DMS153 treated with DMSO at 0.1 percent for 48 hours (cell line): Measurements from ENCODE around the gene ADGRG1.
"Not testable (repeated sequence)": the region's sequence is repeated elsewhere in the genome, so short reads cannot be mapped to it uniquely, and the experiment has no call there.

Experiments used
- DNase-seq: peaks from one replicate; lab custom pipeline; 2025; ENCODE audit not compliant: unreplicated experiment; lab: John Stamatoyannopoulos, UW

Gene ADGRG1

DNA sequence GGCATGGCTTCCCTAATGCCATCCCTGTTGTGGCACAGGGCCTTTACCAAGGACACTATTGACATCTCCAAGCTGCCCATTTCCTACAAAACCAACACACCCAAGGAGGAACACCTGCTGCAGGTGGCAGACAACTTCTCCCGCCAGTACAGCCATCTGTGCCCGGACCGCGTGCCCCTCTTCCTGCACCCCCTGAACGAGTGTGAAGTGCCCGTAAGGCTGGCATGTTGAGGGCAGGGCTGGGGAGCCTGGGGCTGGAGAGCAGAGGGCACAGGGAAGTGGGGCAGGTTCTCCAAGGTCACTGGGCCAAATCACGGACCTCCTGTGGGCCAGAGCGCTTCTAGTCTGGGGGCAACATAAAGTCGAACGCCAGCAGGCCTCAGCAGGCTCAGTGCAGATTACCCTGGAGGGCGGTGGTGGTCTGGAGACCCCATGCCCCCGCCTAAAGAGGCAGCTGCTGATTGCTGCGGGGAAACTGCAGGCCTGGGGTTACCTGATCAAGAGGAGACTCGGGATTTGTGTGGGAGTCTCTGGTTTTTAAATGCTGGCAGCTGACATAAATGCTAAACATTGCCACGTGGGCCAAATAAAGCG is 70.5 kb downstream of the ADGRG1 start:
- DNase-seq, result no peak

DNA sequence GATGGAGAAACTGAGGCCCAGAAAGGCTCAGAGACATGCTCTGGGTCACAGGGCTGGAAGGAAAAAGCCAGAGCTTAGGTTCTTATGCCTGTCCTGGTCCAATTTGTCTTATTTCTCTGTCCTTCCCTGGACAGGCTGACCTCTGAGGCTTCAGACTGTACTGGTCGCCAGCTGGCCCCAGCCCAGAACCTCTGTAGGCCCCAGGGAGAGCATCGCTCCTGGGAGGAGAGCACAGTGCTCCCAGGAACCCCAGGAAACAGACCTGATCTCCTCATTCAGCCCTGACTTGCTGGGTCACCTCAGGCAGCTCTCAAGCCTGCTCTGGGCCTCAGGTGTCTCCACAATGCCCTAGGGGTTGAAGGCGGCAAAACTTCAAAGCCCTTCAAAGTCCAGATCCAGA is 71.1 kb downstream of the ADGRG1 start:
- DNase-seq, result no peak

GRCh38 chr16:57699899-57700298 is 71.5 kb downstream of the ADGRG1 start:
- no peak for DNase-seq

- DNase-seq, result no peak
These were observed 72.5 kb downstream of the ADGRG1 start for GRCh38 chr16:57700781-57701551.

DNA sequence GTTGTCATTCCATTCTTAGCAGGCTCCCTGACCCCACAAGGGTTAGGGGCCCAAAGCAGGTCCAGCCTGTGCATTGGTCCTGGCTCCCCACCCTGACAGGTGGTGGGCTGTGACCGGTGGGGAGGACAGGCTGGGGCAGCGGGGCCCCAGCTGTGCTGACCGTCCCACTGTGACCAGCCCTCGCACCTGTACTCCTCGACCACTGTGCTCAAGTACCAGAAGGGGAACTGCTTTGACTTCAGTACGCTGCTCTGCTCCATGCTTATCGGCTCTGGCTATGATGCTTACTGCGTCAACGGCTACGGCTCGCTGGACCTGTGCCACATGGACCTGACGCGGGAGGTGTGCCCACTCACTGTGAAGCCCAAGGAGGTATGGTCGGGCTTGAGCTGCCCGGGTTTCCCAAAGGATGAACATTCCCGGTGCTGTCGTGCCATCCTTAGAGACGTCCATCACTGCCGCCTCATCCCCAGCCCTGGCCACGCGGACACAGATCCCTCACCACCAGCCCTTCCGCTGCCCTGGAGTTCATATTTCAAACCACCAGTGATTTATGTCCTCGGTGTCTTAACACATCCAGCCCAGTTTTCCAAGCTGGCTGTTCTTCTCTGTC is 73.4 kb downstream of the ADGRG1 start:
- DNase-seq, result no peak

DNA sequence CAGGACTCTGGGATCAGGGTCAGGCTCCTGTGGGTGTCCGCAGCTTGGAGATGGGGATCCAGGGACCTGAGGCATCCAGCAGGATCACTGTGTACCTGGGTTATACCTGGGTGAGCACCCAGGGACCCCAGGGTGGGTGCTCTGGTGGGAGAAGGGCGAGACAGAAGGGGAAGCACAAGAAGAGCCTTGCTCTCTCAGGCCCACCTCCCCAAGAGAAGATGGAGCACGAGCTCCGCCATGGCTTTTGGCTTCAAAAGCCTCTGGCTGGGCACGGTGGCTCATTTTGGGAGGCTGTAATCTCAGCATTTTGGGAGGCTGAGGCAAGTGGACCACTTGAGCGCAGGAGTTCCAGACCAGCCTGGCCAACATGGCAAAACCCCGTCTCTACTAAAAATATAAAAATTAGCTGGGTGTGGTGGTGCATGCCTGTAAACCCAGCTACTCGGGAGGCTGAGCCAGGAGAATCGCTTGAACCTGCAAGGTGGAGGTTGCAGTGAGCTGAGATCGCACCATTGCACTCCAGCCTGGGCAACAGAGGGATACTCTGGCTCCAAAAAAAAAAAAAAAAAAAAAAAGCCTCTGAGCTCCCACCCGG is 75.1 kb downstream of the ADGRG1 start:
- DNase-seq, result no peak

DNA sequence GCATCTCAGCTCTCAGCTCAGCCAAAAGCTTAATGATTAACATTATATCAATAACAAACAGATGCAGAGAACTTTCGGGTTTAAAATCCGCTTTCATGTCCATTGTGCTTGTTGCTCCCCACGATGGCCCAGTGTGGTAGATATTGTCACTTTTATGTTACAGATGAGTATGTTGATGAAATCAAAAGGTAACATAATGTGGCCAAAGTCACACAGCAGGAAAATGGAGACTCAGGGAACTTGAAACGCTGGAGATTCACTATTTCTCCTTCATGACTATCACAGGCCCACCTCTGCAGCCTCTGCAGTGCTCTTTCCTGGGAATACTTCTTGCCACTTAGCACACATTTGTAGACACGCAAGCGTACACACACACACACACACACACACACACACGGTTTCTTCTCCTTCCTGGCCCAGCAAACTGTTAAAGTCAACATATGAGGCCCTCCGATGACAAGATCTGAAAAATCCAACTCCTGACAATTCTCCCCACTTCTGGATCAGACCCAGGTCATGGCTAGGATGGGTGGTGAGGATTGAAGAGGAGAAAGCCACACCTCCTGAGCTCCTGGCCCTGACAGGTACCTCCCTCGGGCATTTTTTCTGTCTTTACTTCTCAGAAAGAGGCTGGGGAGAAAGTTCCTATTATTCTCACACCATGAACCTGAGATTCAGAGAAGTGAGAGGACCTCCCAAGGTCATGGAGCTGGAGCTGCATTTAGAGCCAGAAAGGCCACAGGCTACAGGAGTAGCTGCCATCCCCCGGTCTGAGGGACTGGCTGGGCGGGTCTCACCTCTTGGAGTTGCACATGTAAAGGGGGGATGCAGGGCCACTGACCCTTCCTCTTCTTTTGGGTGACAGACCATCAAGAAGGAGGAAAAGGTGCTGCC is 75.8 kb downstream of the ADGRG1 start:
- DNase-seq, result no peak

GRCh38 chr16:57704905-57705852 is 76.7 kb downstream of the ADGRG1 start:
- DNase-seq, result no peak

GRCh38 chr16:57706717-57707116 is 78.3 kb downstream of the ADGRG1 start:
- DNase-seq, result no peak

GRCh38 chr16:57707331-57707730 is 78.9 kb downstream of the ADGRG1 start:
- no peak for DNase-seq

DNA sequence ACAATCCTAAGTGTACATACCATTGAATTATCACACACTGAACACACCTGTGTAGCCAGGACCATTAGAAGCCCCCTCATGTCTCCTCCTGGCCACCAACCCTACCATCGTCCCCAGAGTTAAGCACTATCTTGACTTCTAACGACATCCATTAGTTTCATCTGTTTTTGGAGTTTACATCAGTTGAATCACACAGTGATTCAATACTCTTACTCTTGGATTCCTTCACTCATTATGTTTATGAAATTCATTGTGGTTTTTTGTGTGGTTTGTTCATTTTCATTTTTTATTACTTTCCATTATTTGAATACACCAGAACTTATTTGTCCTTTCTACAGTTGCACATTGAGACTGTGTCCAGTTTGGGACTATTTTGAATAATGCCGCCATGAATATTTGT is 79.7 kb downstream of the ADGRG1 start:
- DNase-seq, result no peak

- DNase-seq, result no peak
These were observed 81.2 kb downstream of the ADGRG1 start for GRCh38 chr16:57709663-57710062.

- DNase-seq, result no peak
These were observed 82.9 kb downstream of the ADGRG1 start for GRCh38 chr16:57711346-57711745.

GRCh38 chr16:57711993-57712392 is 83.6 kb downstream of the ADGRG1 start:
- DNase-seq, result no peak

DNA sequence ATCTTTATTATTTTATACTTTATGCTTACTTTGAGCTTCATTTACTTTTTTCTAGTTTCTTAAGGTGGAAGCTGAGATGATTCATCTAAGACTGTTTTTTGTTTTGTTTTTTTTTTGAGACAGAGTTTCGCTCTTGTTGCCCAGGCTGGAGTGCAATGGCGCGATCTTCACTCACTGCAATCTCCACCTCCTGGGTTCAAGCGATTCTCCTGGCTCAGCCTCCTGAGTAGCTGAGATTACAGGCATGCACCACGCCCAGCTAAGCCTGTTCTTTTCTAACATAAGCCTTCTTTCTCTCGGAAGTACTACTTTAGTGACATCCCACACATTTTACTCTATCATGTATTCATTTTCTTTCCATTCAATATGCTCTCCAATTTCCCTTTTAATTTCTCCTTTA is 84.1 kb downstream of the ADGRG1 start:
- DNase-seq, result not testable (repeated sequence)

DNA sequence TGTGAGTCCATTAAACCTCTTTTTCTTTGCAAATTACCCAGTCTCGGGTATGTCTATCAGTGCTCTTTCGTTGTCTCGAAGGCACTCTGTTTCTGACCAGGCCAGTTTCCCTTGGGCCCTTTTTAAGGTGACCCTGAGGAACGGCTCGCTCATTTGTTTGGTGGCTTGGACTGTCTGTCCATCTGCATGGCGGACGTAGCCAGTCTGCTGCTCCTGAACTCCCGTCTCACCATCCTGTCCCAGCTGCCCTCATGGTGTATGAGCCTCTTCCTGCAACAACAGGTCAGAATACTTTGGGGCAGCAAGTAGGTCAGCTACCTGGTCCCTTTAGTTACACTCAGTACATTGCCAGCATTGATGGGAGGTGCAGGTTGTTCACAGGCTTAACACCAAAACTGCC is 85.2 kb downstream of the ADGRG1 start:
- no peak for DNase-seq

GRCh38 chr16:57714047-57714446 is 85.6 kb downstream of the ADGRG1 start:
- no peak for DNase-seq
